H9 (cell line): Measurements from ENCODE around the gene GCLC. TPM values are rescaled to one million over a fixed set of nuclear protein-coding genes. Genes with fewer than 3 reads are reported as not detected.

Source experiments
- DNase-seq: peaks from one replicate; pipeline ENCODE4 v3.0.0-alpha.2; 2017
- H2AFZ ChIP-seq: one replicate; pipeline ENCODE4 v1.6.1; 2013; ENCODE audit warnings: mild to moderate bottlenecking, low read length, control low read depth, moderate library complexity
- H2AK5ac ChIP-seq: 2 replicates; pipeline ENCODE4 v1.6.1; 2013; ENCODE audit warnings: low read length, control low read depth, mixed read lengths; ENCODE audit not compliant: insufficient read length
- H2BK120ac ChIP-seq: one replicate; pipeline ENCODE4 v1.6.1; 2013; ENCODE audit warnings: low read depth, mild to moderate bottlenecking, low read length, control low read depth, inconsistent platforms; ENCODE audit not compliant: poor library complexity, severe bottlenecking
- H2BK12ac ChIP-seq: 2 replicates; pipeline ENCODE4 v1.6.1; 2013; ENCODE audit warnings: low read length, control low read depth, mixed read lengths, low read depth; ENCODE audit not compliant: insufficient read length
- H2BK15ac ChIP-seq: 2 replicates; pipeline ENCODE4 v1.6.1; 2013; ENCODE audit warnings: low read depth, low read length, control low read depth
- H2BK20ac ChIP-seq: one replicate; pipeline ENCODE4 v1.6.1; 2013; ENCODE audit warnings: low read depth, mild to moderate bottlenecking, low read length, control low read depth, inconsistent platforms; ENCODE audit not compliant: poor library complexity, severe bottlenecking
- H2BK5ac ChIP-seq: 2 replicates; pipeline ENCODE4 v1.6.1; 2013; ENCODE audit warnings: low read length, control low read depth, mixed read lengths; ENCODE audit not compliant: insufficient read length
- H3K14ac ChIP-seq: 2 replicates; pipeline ENCODE4 v1.6.1; 2013; ENCODE audit warnings: low read length, control low read depth; ENCODE audit not compliant: insufficient read depth
- H3K18ac ChIP-seq: 2 replicates; pipeline ENCODE4 v1.6.1; 2013; ENCODE audit warnings: low read depth, mild to moderate bottlenecking, mixed read lengths, low read length, control low read depth; ENCODE audit not compliant: insufficient read length
- H3K23ac ChIP-seq: 2 replicates; pipeline ENCODE4 v1.6.1; 2013; ENCODE audit warnings: low read length, control low read depth, mixed read lengths, low read depth; ENCODE audit not compliant: insufficient read length
- H3K23me2 ChIP-seq: 2 replicates; pipeline ENCODE4 v1.6.1; 2013; ENCODE audit warnings: low read depth, mild to moderate bottlenecking, mixed read lengths, low read length, control low read depth; ENCODE audit not compliant: insufficient read length, poor library complexity, severe bottlenecking
- H3K27ac ChIP-seq: 2 replicates; pipeline ENCODE4 v1.5.1; 2013; ENCODE audit warnings: low read length, control low read depth, mixed read lengths, low read depth; ENCODE audit not compliant: insufficient read length
- H3K27me3 ChIP-seq: 2 replicates; pipeline ENCODE4 v1.6.1; 2013; ENCODE audit warnings: low read length, control low read depth, inconsistent platforms; ENCODE audit not compliant: insufficient read depth
- H3K4ac ChIP-seq: 2 replicates; pipeline ENCODE4 v1.6.1; 2013; ENCODE audit warnings: low read depth, mild to moderate bottlenecking, control low read depth, inconsistent platforms, low read length, moderate library complexity
- H3K4me1 ChIP-seq: 2 replicates; pipeline ENCODE4 v1.6.1; 2013; ENCODE audit warnings: low read length, control low read depth, inconsistent platforms; ENCODE audit not compliant: insufficient read depth
- H3K4me2 ChIP-seq: 2 replicates; pipeline ENCODE4 v1.6.1; 2013; ENCODE audit warnings: low read length, control low read depth, mixed read lengths; ENCODE audit not compliant: insufficient read length, insufficient read depth
- H3K56ac ChIP-seq: 2 replicates; pipeline ENCODE4 v1.6.1; 2013; ENCODE audit warnings: low read depth, mild to moderate bottlenecking, mixed read lengths, low read length, control low read depth; ENCODE audit not compliant: insufficient read length
- H3K79me1 ChIP-seq: 2 replicates; pipeline ENCODE4 v1.6.1; 2013; ENCODE audit warnings: low read depth, mild to moderate bottlenecking, moderate library complexity, low read length, control low read depth, inconsistent platforms; ENCODE audit not compliant: insufficient read depth, poor library complexity, severe bottlenecking
- H3K79me2 ChIP-seq: 2 replicates; pipeline ENCODE4 v1.6.1; 2013; ENCODE audit warnings: low read length, control low read depth, inconsistent platforms; ENCODE audit not compliant: insufficient read depth
- H3K9ac ChIP-seq: 2 replicates; pipeline ENCODE4 v1.6.1; 2013; ENCODE audit warnings: low read length, control low read depth, mixed read lengths; ENCODE audit not compliant: insufficient read length; ENCODE audit errors: extremely low read depth
- H3K9me3 ChIP-seq: one replicate; pipeline ENCODE4 v1.6.1; 2013; ENCODE audit warnings: low read depth, low read length, inconsistent platforms; ENCODE audit not compliant: control insufficient read depth
- H3T11ph ChIP-seq: one replicate; pipeline ENCODE4 v1.6.1; 2013; ENCODE audit warnings: mild to moderate bottlenecking, low read length, control low read depth, inconsistent platforms
- H4K20me1 ChIP-seq: one replicate; pipeline ENCODE4 v1.6.1; 2013; ENCODE audit not compliant: control insufficient read depth, insufficient read length, insufficient read depth
- H4K5ac ChIP-seq: 2 replicates; pipeline ENCODE4 v1.6.1; 2013; ENCODE audit warnings: low read depth, mild to moderate bottlenecking, mixed read lengths, low read length, control low read depth; ENCODE audit not compliant: insufficient read length
- H4K8ac ChIP-seq: replicated peaks from 2 replicates; pipeline ENCODE4 v1.6.1; 2013; ENCODE audit warnings: low read length, control low read depth, mixed read lengths, low read depth; ENCODE audit not compliant: insufficient read length
- H4K91ac ChIP-seq: 2 replicates; pipeline ENCODE4 v1.6.1; 2013; ENCODE audit warnings: low read depth, mild to moderate bottlenecking, moderate library complexity, mixed read lengths, low read length, control low read depth; ENCODE audit not compliant: insufficient read length
- H3K27ac Mint-ChIP-seq, 3 experiments: 2 replicates in 2 of 3; 3 replicates in 1 of 3; pipeline ENCODE4 v1.8.0; 2020 to 2021; ENCODE audit warnings: mixed read lengths in 3 of 3, mild to moderate bottlenecking in 1 of 3, moderate library complexity in 1 of 3
- H3K27me3 Mint-ChIP-seq: 2 replicates; pipeline ENCODE4 v1.8.0; 2021; ENCODE audit warnings: low read depth, mild to moderate bottlenecking, moderate library complexity, mixed read lengths
- H3K36me3 Mint-ChIP-seq, 3 experiments: 2 replicates in 2 of 3; 3 replicates in 1 of 3; pipeline ENCODE4 v1.8.0; 2020 to 2021; ENCODE audit warnings: low read depth in 3 of 3, mixed read lengths in 3 of 3; ENCODE audit not compliant: insufficient read depth in 1 of 3
- H3K4me1 Mint-ChIP-seq, 2 experiments: 2 replicates each; pipeline ENCODE4 v1.8.0; 2020; ENCODE audit warnings: mixed read lengths in 2 of 2
- H3K4me3 Mint-ChIP-seq, 2 experiments: 2 replicates in 1 of 2; 3 replicates in 1 of 2; pipeline ENCODE4 v1.8.0; 2020 to 2021; ENCODE audit warnings: mild to moderate bottlenecking in 2 of 2, mixed read lengths in 2 of 2, moderate library complexity in 1 of 2
- H3K9me3 Mint-ChIP-seq, 2 experiments: 2 replicates in 1 of 2; 3 replicates in 1 of 2; pipeline ENCODE4 v1.8.0; 2020; ENCODE audit warnings: mild to moderate bottlenecking in 2 of 2, mixed read lengths in 2 of 2, moderate library complexity in 1 of 2
- WGBS: extraction: QIAGEN DNeasy Blood & Tissue Kit; methylation state at CpG from one replicate; pipeline ENCODE4 v1.1.7; 2013; ENCODE audit warnings: missing lambda C conversion rate, low lambda C conversion rate, mixed read lengths; ENCODE audit not compliant: insufficient read length; ENCODE audit errors: extremely low coverage; 5-methylcytosine and 5-hydroxymethylcytosine counted together
- total RNA-seq: library from RNA; stranded (reverse); gene quantifications from 2 replicates; pipeline ENCODE4 v1.2.1, GENCODE V29; 2021
- TF ChIP-seq, protein P1 (sequence below): fragments of 200-600 bp; sonication (generic); conservative IDR thresholded peaks from 3 replicates; pipeline ENCODE4 v1.8.0; 2021; ENCODE audit warnings: antibody characterized with exemption, mild to moderate bottlenecking

GCLC gene
- total RNA-seq, 1 experiment from 2014 or later, result 55.5 TPM

GRCh38 chr6:53581173-53581773, 36.4 kb upstream of the GCLC start:
- H3K79me1 ChIP-seq, result no peaks in the 10 kb centered on the region
- no peak overlapping the region for H3K4me2 ChIP-seq
- no peak overlapping the region for H3K9ac ChIP-seq
- no peak overlapping the region for H2BK12ac ChIP-seq
- no peaks in the 10 kb centered on the region for H3K9me3 ChIP-seq
- Mint-ChIP-seq H3K4me1 (peaks cover 4 to 5% of the 10 kb centered on the region in 2 experiments; a peak in 3 of 4 replicates), H3K4me3 (no peak overlapping the region), H3K36me3 (no peaks in the 10 kb centered on the region), H3K27me3 (no peaks in the 10 kb centered on the region; the same call in 1 of the 2 replicates), H3K27ac (no peak overlapping the region), H3K9me3 (no peaks in the 10 kb centered on the region)
- H3K23ac ChIP-seq, result no peak overlapping the region
- no peak overlapping the region for H4K91ac ChIP-seq
- TF ChIP-seq, protein P1, sequence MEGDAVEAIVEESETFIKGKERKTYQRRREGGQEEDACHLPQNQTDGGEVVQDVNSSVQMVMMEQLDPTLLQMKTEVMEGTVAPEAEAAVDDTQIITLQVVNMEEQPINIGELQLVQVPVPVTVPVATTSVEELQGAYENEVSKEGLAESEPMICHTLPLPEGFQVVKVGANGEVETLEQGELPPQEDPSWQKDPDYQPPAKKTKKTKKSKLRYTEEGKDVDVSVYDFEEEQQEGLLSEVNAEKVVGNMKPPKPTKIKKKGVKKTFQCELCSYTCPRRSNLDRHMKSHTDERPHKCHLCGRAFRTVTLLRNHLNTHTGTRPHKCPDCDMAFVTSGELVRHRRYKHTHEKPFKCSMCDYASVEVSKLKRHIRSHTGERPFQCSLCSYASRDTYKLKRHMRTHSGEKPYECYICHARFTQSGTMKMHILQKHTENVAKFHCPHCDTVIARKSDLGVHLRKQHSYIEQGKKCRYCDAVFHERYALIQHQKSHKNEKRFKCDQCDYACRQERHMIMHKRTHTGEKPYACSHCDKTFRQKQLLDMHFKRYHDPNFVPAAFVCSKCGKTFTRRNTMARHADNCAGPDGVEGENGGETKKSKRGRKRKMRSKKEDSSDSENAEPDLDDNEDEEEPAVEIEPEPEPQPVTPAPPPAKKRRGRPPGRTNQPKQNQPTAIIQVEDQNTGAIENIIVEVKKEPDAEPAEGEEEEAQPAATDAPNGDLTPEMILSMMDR, result no peak
- H2BK5ac ChIP-seq, result no peak overlapping the region
- no peak overlapping the region for H2AFZ ChIP-seq
- no CpG with 5 or more reads among the region's 2 CpGs for WGBS
- no peak overlapping the region for H3K56ac ChIP-seq
- no peak overlapping the region for H2AK5ac ChIP-seq
- H4K20me1 ChIP-seq, result no peaks in the 10 kb centered on the region
- no peak overlapping the region for H2BK20ac ChIP-seq
- no peak for DNase-seq
- no peaks in the 10 kb centered on the region for H3K4me1 ChIP-seq
- no peak overlapping the region for H3K18ac ChIP-seq
- H3K14ac ChIP-seq, result no peak overlapping the region
- H4K5ac ChIP-seq, result no peak overlapping the region
- H2BK15ac ChIP-seq, result no peak overlapping the region
- H3K4ac ChIP-seq, result no peak overlapping the region
- H4K8ac ChIP-seq, result no peak overlapping the region
- H3K27me3 ChIP-seq, result no peaks in the 10 kb centered on the region
- H3K23me2 ChIP-seq, result no peaks in the 10 kb centered on the region
- H2BK120ac ChIP-seq, result no peak overlapping the region
- no peaks in the 10 kb centered on the region for H3K79me2 ChIP-seq
- no peak overlapping the region for H3K27ac ChIP-seq
- no peak overlapping the region for H3T11ph ChIP-seq
